ENCODE measurements around the gene ITGA11.

The ITGA11 gene

DNA sequence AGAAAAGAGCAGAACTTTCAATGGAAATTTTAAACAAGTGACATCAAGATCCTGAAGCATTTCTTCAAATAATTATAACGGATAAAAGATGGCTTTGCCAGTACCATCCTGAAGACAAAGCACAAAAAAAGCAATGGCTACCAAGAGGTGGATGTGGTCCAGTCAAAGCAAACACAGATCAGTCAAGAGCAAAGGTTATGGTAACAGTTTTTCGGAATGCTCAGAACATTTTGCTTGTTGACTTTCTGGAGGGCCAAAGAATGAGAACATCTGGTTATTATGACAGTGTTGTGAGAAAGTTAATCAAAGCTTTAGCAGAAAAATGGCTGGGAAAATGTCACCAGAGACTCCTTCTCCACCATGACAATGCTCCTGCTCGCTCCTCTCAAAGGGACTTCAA, 122.9 kb downstream of the ITGA11 start:
- peak; percentile 54 for DNase-seq

DNA sequence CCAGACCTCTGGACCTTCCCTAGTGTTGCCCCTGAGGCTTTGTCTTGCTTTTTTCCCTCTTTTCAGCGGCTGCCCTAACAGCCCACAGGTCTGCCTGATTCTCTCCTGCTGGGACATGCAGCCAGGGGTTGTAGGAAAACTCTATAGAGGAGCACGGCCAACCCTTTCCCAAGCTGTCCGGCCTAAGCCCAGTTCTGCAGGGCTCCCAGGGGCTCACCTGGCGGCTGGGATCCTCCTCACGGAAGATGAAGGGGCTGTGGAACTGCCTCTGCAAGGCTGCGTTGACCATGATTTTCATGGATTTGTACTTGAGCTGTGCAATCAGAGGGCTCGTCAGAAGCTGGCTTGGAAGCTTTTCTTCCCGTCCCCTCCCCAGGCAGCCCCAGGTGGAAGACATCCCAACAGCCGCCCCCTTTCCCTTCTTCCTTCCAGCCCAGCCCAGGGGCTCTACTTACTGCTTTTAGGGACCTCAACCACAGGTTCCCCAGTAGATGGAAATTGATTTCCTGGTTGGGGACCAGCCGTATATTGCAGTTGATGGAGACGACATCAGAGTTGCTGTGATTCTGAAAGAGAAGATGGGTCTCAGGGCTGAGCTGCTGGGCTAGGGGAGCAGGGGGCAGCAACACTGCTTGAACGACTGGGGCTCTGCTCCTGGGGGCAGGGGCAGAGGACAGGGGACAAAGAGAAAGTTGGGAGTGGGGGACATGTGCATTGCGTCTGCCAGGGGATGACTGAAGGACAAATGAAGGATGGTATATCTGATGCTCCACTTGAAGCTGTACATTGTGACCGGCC, 124.6 kb downstream of the ITGA11 start:
- no peak for DNase-seq

DNA sequence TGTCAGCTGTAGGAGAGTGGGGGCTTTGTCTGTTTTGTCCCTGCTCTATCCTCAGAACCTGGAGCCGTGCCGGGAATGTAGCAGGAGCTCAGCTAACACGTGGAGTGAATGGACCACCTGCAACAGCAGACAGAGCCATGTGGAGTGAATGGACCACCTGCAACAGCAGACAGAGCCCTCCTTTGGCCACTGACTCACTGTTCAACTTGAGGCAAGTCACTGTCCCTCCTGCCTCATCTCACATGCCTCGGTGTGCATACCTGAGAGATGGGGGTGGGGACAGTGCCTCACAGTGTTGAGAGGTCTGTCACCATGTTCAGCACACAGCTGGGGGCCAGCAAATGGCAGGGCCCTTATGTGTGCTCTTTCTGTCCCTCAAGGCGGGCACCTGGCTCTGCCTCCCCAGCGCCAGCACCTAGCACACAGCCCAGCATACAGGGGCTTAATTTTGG, 126.5 kb downstream of the ITGA11 start:
- no peak for DNase-seq

DNA sequence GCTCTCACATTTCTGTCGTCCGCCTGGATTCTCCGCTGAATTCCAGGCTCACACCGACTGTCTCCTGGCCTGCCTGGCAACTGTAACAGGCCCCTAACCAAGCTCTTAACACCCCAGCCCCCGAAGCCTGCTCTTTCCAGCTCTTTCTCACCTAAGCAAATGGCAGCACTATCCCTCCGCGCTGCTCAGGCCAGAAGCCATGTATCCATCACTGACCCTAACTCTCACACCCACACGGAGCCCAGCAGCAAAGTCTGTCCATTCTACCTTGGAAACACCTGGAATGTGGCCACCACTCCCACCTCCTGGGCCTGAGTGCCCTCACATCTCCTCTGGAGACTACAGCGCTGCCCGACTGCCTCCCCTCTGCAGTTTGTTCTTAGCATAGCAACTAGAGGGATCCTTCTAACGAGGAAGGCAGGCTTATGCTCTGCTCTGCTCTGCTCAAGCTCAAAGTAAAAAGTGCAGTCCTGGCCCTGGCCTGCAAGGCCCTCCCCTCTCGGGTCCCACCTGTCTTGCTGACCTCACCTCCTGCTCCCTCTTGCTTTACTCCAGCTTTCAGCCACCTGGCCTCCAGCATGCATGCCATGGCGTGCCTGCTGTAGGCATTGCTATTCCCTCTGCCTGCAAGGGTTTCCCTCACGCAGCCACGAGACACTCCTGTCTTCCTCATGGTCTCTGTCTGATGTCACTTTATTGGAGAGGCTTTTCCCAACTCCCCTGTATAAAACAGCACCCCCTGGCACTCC, 127.2 kb downstream of the ITGA11 start:
- no peak for DNase-seq

DNA sequence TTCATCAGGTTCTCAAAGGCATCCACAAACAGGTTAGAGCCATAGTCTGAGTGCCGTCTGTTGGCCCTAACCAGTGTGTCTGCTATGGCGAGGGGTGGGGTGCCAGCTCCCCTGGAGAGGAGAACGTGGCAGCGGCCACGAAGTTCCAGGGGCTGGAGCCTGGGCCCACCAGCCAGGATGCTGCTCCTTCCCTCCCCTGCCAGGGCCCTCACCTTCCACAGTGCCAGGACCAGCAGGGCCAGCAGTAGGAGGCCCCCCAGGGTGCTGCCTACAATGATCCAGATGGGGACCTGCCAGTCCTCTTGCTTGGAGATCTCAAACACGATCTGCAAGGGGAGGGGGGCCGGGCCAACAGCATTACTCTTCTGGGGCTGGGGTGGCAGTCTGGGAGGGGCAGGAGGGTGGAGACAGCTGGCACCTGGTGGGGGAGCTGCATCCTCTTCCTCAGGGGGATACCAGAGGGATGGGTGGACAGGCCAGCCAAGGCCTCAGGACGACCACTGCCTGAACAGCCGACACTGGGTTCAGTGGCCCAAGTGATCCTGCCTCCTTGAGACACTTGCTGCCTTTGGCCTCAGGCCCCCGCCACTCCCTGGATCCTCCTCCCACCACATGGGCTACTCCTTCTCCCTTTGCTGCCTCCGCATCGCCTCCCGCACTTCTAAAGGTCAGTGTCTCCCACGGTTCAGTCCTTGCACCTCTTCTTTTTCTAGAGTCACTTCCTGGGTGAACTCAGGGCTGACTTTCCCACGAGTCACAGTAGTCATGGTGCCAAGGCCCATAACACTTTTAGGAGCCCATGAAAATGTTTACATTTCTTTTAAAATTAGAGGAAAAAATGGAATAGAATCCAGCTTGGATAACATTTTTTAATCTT, 128.2 kb downstream of the ITGA11 start:
- peak; percentile 64 for DNase-seq

DNA sequence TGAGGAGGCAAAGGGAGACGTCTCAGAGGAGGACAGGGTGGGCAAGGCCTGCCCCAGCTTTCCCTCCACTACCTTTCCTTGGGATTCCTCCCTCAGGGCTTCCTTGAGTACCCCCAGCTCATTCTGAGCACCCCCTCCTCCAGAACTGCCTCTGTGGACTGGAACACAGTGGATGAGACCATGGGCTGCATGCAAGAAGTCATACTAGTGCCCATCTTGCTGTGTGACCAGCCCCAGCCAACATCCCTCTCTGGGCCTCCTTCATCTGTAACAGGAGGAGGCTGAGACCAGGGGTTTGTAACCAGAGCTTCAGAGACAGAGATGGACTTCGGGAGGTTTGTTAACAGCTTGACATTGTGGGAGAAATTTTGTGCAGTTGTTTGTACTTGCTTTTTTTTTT, 128.8 kb downstream of the ITGA11 start:
- no peak for DNase-seq

DNA sequence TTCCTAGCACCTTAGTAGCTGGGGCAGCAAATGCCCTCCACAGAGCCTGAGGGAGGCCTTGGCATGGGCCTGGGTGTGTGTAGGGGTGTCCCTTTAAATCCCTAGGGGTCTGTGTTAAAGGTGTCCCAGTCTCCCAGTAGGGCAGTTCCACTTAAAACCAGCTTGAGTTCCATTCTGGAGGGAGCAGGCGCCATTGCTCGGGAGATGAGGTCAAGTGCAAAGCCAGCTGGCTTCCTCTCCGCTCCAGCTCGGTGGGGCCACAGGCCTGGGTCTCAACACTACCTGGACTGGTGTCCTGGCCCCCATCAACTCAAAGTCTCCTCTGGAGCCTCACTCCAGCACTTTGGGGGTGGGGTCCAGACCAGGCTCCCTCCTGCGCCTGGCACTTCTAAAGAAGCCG, 129.2 kb downstream of the ITGA11 start:
- no peak for DNase-seq

DNA sequence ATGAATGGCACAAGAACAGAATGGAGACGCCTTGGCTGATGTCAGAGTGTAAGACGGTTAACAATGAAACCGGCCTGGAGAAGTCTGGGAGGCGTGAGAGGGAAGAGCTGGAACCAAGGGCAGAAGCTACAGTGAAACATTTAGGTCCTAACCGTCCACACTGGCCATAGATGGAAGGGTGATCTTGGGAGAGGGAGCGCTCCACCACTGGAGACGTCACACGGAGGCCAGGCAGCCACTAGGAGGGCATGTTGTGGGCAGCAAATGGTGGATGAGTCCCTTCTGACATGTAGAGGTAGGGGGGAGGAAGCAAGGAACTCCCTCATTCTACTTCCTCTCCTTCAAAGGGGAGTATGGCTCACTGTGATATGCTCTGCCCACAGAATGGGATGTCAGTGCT, 130.7 kb downstream of the ITGA11 start:
- DNase-seq = no peak

DNA sequence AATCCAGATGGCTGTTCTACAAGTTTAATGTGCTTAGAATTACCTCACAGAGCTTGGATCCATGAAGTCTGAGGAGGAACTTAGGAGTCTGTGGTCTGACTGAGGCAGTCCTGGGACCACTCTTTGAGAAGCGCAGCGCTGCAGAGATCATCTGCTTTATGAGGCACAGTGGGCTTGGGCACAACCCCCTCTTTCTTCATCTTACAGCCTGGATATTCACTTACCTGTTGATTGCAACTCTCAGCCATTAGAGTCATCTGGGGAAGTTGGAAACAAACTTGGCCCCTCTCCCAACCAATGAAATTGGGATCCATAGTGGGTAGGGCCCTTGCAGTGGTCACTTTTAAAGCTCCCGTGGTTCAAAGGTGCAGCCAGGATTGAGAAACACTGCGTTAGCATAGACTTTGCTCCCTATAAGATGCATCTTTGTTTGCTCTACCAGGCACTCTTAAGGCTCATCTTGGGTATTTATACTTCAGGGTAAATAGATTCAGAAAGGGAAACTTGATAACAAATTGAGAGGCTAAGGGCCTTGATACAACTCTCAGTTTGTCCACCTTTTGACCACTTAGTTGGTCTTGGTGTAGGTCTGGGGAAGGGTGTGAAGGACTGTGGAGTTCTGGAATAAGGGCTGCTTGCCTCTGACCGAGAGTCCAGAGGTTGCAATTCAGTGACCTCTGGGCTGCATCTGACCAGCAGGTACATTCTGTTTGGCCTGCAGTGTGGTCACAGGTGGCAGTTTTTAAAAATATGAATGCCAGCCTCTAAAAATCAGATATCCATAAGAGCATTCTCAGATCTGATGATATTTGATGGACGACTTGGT, 131.6 kb downstream of the ITGA11 start:
- no peak for DNase-seq

DNA sequence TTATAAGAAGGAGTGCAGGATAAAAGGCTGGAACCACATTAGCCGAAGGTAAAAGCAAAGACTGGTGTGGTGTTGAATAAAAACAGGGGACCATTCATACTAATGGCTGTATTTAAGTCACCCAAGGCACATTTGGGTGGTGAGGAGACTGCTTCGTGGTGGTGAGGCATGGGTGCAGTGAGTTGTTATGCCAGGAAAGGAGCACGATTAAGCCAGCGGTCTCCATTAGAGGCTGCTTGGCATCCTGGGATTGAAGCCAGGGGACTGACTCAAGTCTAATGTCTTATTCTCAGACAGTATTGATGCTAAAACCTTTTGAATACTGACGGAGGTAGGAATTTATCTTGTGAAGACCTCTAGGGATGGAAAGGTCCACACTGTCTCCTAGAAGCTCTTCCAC, 132.5 kb downstream of the ITGA11 start:
- DNase-seq = no peak

DNA sequence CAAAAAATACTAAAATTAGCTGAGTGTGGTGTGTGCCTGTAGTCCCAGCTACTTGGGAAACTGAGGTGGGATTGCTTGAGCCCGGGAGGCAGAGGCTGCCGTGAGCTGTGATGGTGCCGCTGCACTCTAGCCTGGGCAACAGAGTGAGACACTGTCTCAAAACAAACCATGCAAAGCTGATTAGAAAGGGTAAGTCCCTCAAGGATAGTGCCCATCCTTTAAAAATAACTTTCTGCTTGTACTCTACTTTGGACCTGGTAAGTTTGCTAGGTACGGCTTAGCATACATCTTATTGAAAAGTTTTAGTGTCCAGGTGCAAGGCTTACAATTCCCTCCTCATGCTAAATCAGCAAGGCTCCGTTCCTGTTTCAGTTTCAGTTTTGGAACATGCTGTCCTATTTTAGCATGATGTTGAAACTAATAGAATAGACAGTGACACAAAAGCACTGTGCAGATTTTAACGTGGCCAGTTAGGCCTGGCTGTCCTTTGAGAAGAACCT, 133.0 kb downstream of the ITGA11 start:
- DNase-seq = no peak

DNA sequence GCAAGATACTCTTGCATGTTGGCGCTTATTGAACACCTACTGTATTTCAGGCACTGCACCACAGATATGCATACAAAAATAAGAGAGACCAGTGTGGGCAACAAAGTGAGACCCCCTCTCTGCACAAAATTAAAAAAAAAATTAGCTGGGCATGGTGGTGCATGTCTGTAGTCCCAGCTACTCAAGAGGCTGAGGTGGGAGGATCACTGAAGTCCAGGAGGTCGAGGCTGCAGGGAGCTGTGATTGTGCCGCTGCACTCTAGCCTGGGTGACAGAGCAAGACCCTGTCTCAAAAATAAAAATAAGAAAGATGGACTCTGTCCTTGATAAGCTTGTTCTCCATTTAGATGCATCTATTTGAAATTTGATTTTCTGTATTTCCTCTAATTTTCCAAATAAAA, 133.6 kb downstream of the ITGA11 start:
- no peak for DNase-seq

DNA sequence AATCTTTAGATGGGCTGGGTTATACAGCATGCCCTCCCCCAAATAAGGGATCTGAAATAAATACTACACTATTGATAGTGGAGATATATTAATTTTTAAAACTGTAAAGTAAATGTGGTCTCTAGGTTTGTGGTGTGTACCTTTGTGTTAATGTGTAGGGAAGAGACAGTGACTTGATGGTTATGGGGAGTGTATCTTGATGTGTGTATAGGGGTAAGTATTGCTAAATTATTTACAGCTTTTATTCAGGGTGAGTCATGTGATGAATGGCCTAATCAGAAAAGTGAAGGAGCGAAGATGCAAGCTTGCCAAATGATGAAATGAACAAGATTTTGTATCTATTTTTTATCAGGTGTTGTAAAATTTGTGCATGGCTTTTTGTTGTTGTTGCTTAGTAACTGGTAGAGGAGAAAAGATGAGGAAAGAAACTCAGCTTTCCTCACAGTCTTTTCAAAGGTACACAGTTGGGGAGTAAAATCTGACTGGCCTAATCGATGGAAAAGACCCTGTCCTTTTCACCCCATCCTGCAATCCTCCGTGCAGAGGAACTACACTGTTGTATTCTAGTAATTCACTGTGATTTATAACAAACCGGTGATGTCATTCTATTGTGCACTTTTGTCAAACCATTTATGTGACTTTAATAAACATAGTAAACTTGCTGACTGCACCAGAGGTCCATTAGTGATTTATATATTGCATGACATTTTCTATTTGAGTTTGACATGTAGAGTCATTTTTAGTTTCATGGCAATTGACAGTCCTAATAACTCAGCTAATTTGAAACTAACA, 136.8 kb downstream of the ITGA11 start:
- DNase-seq = no peak

DNA sequence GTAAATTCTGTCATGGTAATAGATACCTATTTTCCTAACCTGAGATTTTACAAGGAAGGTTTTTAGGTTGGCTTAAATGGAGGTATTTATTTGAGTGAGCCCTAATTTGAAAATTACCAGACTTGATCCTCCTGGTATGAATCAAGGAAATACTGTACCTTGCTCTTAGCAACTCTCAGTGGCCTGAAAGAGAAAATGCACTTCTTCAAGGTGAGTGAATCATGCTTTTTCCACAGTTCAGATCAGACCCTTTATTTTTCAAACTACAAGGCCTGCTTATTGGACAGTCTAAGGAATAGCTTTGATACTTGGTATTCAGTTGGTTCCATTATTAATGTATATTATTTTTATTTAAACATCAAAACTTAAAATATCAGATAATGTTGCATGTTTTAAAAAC, 139.0 kb downstream of the ITGA11 start:
- DNase-seq = no peak

DNA sequence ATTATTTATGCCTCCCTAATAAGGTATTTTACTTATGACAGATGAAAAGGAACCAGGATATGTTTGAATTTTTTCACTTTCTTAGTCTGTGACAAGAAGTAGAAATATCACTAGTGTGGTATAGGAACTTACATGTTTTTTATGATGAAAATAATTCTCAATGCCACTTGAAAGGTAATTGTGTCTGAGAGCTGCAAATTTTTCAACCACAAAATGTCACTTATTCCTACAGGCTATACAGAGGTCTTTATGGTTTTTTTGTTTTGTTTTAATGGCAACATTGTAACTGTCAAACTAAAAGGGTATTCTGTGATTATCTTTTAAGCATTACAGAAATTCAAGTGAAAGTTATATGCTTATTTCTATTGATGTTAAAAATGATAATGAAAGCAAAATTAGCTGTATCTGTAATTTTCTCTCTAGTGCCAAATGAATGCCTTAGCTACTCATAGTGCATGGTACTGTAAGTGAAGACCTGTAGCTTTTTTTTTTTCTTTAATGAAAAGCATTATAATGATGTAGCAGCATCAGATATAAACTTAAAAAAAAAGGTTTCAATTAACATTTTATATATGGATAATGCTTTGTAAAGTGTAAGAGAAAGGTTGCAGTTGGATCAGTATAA, 139.7 kb downstream of the ITGA11 start:
- no peak for DNase-seq

DNA sequence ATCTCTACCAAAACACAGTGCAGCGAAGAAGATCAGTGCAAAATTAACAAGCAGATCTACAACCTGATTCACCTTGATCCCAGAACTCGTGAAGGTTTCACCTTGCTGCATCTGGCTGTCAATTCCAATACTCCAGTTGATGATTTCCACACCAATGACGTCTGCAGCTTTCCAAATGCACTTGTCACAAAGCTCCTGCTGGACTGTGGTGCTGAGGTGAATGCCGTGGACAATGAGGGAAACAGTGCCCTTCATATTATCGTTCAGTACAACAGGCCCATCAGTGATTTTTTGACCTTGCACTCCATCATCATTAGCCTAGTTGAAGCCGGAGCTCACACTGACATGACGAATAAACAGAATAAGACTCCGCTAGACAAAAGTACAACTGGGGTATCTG, 141.2 kb downstream of the ITGA11 start:
- DNase-seq = no peak

DNA sequence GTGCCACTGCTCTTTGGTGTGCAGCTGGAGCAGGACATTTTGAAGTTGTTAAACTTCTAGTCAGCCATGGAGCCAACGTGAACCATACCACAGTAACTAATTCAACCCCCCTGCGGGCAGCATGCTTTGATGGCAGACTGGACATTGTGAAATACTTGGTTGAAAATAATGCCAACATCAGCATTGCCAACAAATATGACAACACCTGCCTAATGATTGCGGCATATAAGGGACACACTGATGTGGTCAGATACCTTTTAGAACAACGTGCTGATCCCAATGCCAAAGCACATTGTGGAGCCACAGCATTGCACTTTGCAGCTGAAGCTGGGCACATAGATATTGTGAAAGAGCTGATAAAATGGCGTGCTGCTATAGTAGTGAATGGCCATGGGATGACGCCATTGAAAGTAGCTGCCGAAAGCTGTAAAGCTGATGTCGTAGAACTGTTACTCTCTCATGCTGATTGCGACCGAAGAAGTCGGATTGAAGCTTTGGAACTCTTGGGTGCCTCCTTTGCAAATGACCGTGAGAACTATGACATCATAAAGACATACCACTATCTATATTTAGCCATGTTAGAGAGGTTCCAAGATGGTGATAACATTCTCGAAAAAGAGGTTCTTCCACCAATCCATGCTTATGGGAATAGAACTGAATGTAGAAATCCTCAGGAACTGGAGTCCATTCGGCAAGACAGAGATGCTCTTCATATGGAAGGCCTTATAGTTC, 142.2 kb downstream of the ITGA11 start:
- DNase-seq = no peak

DNA sequence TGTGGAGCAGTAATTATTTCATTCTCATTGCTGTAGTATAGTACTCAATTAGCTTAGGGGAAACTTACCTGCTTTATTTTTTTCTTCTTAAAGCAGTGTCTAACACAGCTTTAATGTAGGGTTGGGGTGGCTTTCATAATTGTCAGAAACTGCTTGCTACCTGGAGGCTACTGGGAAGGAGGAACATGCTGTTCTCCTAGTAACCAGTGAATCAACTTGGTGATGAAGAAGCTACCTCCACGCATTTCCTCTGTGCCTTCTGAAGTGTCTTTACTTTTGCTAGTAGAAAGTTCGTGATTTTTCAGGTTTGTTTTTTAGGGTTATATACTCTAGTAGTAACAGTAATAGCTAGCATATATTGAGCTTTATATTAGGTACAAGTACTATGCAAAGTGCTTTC, 142.9 kb downstream of the ITGA11 start:
- no peak for DNase-seq

DNA sequence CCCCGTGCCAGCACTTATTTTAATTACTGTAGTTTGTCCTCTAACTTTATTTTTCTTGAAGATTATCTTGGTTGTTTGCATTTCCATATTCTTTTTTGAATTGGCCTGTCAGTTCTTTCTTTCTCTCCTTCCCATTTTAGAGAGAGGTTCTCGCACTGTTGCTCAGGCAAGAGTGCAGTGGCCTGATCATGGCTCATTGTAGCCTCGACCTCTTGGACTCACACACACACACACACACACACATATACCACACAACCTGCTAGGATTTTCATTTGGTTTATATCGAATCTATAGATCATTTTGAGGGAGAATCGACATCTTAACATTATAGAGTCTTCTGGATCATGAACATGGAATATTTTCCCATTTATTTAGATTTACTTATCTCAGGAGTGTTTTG, 145.7 kb downstream of the ITGA11 start:
- no peak for DNase-seq

All from fibroblast of skin of back (primary cell).